ENCODE measurements around the gene MAD1L1. TPM values are rescaled to one million over a fixed set of nuclear protein-coding genes. Genes with fewer than 3 reads are reported as not detected.

MAD1L1 gene
- total RNA-seq, 1 experiment from 2014 or later: 63.0 TPM

DNA sequence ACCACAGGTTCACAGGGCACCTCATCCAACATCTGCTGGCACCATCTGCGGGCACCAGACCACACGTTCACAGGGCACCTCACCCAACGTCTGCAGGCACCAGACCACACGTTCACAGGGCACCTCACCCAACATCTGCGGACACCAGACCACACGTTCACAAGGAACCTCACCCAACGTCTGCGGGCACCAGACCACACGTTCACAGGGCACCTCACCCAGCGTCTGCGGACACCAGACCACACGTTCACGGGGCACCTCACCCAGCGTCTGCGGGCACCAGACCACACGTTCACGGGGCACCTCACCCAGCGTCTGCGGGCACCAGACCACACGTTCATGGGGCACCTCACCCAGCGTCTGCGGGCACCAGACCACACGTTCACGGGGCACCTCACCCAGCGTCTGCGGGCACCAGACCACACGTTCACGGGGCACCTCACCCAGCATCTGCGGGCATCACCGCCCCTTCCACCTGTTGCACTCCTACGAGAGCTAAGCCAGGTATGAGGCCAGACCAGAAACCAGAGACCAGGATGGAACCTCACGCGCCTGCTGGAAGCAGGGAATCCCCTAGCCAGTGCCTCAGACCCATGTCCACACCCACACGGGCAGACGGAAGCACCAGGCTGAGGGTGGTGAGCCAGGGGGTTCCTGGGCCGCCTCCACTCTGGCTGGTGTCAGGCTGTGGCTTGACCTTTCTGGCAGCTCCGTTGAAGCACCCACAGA lies 182.8 kb downstream of the MAD1L1 start:
- H3K4me3 ChIP-seq (ENCODE audit: insufficient read depth, low read depth, low read length): no peak overlapping the region
- DNase-seq: no peak
- no peaks in the 10 kb centered on the region for H3K27me3 ChIP-seq (ENCODE audit: control insufficient read depth, insufficient read depth, low read length)
- no peaks in the 10 kb centered on the region; the same call in 1 of the 2 replicates for H3K36me3 ChIP-seq (replicated peaks; ENCODE audit: control insufficient read depth, insufficient read depth, low read length)

DNA sequence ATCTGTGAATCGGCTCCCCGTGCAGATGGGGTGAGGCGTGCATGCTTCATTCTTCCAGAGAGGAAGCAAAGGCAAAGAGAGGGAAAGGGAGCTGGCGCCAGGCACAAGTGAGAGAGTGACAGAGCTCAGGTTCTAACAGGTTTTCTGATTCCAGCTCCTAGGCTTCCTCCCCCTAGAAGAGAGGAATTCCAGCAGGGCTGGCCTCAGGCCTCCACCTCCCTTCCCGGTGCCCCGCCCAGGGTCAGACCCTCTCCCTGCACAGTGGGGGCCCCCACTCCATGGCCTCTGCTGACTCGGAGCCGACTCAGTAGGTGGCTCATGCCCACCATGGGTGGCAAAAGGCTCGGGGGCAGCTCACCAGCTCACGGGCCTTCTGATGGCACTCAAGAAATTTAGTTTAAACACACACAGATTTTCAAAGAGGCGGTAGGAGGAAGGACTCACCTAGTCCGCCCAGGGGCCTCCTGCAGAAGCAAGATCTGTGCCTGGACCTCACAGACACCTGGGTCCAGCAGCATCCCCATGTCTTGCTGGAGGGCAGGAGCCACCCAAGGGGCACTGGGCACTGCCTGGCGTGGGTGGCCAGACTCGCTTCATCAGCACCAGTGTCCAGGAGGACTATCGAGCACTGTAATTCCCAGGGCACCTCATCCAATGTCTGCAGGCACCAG lies 183.5 kb downstream of the MAD1L1 start:
- DNase-seq: no peak
- Histone ChIP-seq H3K27me3 (ENCODE audit: control insufficient read depth, insufficient read depth, low read length) (no peaks in the 10 kb centered on the region), H3K36me3 (replicated peaks; ENCODE audit: control insufficient read depth, insufficient read depth, low read length) (no peaks in the 10 kb centered on the region; the same call in 1 of the 2 replicates), H3K4me3 (ENCODE audit: insufficient read depth, low read depth, low read length) (no peak overlapping the region)

DNA sequence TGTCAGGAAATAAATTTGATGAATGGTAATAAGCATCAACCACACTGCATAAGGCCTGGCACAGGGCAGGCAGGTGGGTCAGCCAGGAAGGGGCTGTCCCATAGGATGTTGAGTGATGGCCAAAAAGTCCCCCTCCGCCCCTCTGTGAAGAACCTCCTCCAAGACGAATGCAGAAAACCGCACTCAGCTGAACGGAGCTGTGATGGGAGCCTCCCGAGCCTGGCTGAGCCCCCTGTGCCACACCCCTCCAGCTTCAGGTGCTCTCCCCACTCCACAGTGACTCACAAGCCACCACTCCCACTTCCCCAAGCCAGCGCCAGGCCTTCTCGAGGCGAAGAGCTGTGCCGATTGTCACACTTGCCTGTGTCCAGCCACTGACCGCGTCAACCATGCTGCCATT lies 184.2 kb downstream of the MAD1L1 start:
- no peak overlapping the region for H3K4me3 ChIP-seq (ENCODE audit: insufficient read depth, low read depth, low read length)
- no peak for DNase-seq
- no peaks in the 10 kb centered on the region for H3K27me3 ChIP-seq (ENCODE audit: control insufficient read depth, insufficient read depth, low read length)
- H3K36me3 ChIP-seq (replicated peaks; ENCODE audit: control insufficient read depth, insufficient read depth, low read length): no peaks in the 10 kb centered on the region; the same call in 1 of the 2 replicates

DNA sequence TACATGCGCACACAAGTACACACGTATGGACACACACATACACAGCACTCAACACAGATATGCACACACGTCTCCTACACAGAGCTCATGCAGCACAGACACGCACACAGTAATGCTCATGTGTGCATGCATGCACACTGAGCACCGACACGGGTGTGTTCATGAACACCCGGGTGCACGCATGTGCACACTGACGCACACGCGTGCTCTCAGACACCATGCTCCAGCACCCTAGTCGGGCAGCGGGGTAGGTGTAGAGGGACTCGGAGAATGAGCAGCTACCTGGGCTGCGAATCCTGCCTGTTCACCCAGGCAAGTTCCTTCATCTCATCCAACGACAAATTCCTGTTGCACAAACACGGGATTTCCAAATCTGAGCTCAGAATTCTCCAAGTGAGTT lies 184.7 kb downstream of the MAD1L1 start:
- Histone ChIP-seq H3K36me3 (replicated peaks; ENCODE audit: control insufficient read depth, insufficient read depth, low read length) (no peaks in the 10 kb centered on the region; the same call in 1 of the 2 replicates), H3K27me3 (ENCODE audit: control insufficient read depth, insufficient read depth, low read length) (no peaks in the 10 kb centered on the region), H3K4me3 (ENCODE audit: insufficient read depth, low read depth, low read length) (no peak overlapping the region)
- no peak for DNase-seq

DNA sequence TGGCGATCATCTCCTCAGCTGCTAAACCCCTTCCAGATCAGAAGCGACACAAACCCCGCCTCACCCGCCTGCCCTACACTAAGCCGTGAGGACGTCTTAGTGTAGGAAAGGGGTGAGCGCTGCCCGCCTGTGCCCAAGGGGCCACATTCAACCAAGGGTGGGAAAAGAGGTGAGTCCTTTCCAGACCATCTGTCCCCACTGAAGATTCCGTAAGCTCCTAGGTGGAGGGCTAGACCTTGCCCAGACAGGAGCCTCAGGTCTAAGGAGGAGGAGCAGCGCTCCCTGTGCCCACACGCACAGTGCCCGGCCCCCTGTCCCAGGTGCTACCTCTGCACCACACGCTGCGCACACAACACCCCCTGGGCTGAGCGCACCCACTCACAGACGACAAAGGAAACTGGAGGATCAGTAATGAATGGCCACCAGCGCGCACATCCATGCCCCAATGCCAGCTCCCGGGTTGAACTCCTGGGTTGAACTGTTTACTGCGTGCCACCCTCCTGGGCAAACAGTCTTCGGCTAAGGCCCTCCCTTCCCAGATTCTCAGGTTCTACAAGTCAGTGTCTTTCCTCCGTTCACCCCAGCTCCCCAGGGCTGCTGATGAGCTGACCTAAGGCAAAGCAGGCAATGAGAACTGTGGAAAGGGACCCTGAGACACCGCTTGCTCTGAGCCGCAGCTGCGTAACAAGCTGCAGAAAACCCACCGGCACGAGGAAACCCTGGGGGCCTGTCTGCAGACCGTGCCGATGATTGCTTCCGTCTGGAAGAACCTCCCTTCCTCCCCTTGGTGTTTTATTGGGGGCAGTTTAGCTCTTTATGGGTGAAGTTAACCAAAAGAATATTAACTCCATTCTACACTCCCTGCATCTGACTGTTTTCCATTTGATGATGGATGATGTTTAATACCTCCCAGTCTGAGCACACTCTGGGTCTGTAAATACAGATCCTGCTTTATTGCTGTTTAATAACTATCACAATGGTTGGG lies 185.9 kb downstream of the MAD1L1 start:
- Histone ChIP-seq H3K27me3 (ENCODE audit: control insufficient read depth, insufficient read depth, low read length) (no peaks in the 10 kb centered on the region), H3K36me3 (replicated peaks; ENCODE audit: control insufficient read depth, insufficient read depth, low read length) (no peaks in the 10 kb centered on the region; the same call in 1 of the 2 replicates), H3K4me3 (ENCODE audit: insufficient read depth, low read depth, low read length) (no peak overlapping the region)
- DNase-seq: no peak

DNA sequence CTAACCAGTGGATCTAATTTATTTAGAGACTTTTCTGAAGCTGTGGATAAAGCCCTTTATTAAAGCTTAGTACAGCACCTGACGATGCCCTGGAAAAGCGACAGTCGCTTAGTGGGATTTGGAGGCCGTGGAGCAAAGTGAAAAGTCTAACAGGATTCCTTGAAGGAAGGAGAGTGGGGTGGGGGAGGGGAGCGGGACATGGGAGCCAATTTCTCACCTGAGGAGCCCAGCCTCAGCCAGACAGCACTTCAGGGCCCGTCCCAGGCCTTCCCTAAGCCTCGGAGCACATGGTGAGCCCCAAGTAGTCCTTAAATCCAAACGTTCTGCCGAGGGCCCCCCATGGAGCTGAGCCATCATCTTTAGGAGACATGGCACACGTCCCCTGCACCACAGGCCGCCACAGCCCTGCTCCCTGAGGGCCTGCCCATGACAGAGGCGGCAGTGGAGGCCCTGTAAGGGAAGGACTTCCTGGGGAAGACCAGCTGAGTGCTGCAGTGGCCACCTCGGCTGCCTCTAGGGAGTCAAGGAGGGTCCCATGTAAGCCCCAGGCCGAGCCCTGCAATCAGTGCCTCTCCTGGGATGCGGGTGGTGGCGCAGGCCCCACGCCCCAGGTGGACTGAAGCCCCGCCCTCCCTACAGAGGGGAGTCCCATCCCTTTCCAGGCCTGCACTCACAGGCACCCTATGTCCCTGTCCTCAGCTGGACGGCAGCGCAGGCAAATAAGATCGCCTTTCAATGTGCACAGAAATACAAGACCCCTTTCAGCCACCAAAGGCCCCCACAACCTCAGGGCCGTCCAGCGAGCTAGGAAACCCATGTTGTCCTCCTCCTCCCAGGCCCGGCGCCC lies 187.0 kb downstream of the MAD1L1 start:
- no peaks in the 10 kb centered on the region; the same call in 1 of the 2 replicates for H3K36me3 ChIP-seq (replicated peaks; ENCODE audit: control insufficient read depth, insufficient read depth, low read length)
- no peak overlapping the region for H3K4me3 ChIP-seq (ENCODE audit: insufficient read depth, low read depth, low read length)
- no peak for DNase-seq
- no peaks in the 10 kb centered on the region for H3K27me3 ChIP-seq (ENCODE audit: control insufficient read depth, insufficient read depth, low read length)

DNA sequence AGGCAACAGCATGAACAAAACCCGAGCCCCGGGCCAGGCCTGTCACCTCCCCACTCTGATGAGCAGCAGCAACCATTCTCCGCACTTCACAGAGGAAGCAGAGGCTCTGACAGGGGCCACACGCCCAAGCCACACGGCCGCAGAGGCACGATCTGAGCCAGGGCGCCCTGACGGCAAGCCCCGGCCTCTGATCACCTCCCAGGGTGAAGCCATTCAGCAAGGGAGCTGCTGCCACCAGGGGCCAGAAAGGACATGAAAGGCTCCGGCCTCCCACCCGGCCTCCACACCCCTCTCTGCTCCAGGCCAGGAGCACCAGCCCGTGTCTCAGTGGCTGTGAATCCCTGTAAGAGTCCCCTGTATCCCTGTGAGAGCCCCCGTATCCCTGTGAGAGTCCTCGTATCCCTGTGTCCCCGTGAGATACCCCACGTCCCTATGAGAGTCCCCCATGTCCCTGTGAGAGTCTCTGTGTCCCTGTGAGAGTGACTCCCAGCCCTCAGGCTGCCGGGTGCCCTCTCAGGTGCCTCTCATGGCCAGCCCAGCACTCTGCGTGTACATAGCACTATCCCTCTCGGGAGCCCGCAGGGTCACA lies 187.8 kb downstream of the MAD1L1 start:
- Histone ChIP-seq H3K4me3 (ENCODE audit: insufficient read depth, low read depth, low read length) (no peak overlapping the region), H3K36me3 (replicated peaks; ENCODE audit: control insufficient read depth, insufficient read depth, low read length) (no peaks in the 10 kb centered on the region; the same call in 1 of the 2 replicates), H3K27me3 (ENCODE audit: control insufficient read depth, insufficient read depth, low read length) (no peaks in the 10 kb centered on the region)
- no peak for DNase-seq

DNA sequence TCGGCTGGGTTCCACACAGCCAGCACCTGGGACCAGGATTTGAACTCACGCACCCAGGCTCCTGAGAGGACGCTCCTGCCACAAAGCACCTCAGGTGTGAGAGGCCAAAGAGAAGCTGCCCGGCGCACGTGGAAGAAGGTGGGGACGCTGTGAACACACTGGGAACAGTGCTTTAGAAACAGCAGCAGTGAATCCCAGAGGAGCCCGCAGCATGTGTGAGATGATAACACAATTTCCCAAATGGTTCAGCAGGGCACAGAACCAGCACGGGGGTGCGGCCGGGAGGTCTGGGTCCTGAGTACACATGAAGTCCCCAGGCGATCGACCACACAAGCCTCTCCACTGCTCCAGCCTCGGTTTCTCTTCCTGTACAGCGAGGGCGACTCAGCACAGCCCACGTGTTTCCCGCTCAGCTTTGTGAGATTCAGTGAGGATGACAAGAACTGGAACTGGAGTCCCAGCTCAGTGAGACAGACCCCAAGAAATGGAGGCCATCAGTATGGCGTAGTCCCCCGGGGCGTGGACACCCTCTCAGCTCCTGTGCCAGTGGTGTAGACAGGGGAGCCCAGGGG lies 188.3 kb downstream of the MAD1L1 start:
- no peaks in the 10 kb centered on the region; the same call in 1 of the 2 replicates for H3K36me3 ChIP-seq (replicated peaks; ENCODE audit: control insufficient read depth, insufficient read depth, low read length)
- no peaks in the 10 kb centered on the region for H3K27me3 ChIP-seq (ENCODE audit: control insufficient read depth, insufficient read depth, low read length)
- no peak overlapping the region for H3K4me3 ChIP-seq (ENCODE audit: insufficient read depth, low read depth, low read length)
- no peak for DNase-seq

DNA sequence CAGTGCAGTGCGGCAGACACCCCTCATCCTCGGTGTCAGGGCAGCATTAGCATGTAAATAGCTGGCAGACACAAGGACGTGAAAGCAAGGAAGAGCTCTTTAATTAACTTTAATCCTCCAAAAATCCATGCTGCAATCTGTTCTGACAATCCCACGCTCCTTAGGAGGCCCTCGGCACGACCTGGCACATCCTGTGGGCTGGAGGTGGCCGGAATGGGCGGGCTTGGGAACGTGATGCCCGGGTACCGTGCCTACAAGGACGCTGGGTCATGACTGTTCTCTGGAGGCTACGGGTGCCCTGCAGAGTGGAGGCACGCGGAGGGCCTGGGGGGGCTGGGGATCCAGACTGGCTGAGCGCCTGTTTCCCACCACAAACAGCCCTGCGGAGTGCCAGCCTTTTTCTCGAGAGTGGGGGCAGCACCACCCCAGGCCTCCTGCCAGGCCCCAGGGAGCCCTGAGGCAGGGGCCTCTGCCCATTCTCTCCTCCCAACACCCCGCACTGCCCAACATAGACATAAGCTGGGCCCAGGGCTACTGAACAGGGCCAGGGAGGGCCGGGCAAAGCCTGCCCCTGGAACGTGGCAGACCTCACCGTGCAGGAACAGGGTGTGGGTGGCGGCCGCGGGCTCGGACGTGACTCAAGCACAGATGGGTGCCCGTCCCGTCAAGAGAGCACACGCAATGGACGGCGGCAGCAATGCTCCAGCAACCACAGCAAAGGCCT lies 189.3 kb downstream of the MAD1L1 start:
- no peak for DNase-seq
- H3K27me3 ChIP-seq (ENCODE audit: control insufficient read depth, insufficient read depth, low read length): no peaks in the 10 kb centered on the region
- H3K36me3 ChIP-seq (replicated peaks; ENCODE audit: control insufficient read depth, insufficient read depth, low read length): no peaks in the 10 kb centered on the region; the same call in 1 of the 2 replicates
- no peak overlapping the region for H3K4me3 ChIP-seq (ENCODE audit: insufficient read depth, low read depth, low read length)

DNA sequence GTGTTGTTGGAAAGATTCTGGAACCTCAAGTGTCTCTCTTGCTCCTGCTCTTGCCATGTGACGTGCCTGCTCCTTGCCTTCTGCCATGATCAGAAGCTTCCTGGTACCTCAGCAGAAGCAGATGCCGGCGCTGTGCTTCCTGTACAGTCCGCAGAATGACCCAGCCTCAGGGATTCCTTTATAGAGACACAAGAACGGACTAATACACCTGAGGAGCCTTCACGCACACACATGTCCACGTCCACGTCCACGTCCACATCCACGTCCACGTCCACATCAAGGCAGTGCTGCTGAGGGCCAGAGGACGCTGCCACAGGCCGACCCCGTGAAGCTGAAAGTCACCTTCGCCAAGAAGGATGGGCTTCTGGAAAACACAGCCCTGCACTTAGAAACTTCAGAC lies 190.1 kb downstream of the MAD1L1 start:
- Histone ChIP-seq H3K27me3 (ENCODE audit: control insufficient read depth, insufficient read depth, low read length) (no peaks in the 10 kb centered on the region), H3K4me3 (ENCODE audit: insufficient read depth, low read depth, low read length) (no peak overlapping the region), H3K36me3 (replicated peaks; ENCODE audit: control insufficient read depth, insufficient read depth, low read length) (no peaks in the 10 kb centered on the region)
- DNase-seq: no peak

DNA sequence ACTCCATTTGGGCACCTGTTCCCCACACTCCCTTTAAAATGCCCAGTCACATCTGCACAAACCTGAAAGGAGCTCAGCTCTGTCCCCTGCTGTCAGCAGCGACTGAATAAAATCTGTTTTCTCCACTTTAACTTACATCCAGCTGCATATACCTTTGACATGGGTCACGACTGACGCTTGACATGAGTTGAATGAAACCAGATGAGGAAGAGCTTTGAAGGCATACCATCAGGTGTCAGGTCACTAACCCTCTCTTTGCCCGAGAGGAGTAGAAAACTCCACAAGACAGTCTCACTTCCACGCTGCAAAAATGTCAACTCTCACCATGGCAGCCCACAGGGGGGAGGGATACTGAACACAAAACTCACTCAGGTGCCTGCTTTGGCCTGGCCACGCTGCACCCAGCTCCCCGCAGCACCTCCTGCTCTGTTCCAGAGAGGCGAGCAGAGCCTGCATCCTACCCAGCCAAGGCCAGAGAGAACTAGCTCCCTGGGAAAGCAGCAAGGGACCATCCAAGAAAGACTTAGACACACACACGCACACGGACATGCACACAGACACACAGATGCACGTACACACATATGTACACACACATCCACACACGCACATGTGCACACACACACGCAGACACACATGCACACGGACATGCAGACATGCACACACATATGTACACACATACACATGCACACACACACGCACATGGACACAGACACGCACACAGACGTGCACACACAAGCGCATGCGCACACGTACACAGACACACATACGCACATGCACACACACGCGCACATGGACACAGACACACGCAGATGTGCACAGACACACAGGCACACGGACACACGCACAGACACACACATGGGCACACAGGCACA lies 191.0 kb downstream of the MAD1L1 start:
- DNase-seq: no peak
- Histone ChIP-seq H3K4me3 (ENCODE audit: insufficient read depth, low read depth, low read length) (no peak overlapping the region), H3K27me3 (ENCODE audit: control insufficient read depth, insufficient read depth, low read length) (no peaks in the 10 kb centered on the region), H3K36me3 (replicated peaks; ENCODE audit: control insufficient read depth, insufficient read depth, low read length) (no peaks in the 10 kb centered on the region)

DNA sequence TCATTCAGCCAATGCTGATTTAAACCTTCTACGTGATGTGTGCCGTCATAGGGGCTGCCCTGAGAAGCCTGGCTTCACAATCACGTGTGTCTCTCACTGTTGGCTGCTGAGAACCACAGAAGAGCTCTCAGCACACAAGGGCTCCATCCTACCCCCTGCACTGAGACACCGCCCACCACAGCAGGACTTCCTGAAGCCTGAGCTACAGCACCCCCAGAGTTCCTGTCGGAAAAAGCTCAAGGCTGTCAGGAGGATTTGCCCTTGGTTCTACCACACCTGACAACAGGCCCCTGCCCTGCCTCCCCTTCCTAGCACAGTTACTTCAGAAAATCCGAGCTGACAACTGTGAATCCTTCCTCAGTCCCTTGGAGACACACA lies 191.9 kb downstream of the MAD1L1 start:
- H3K36me3 ChIP-seq (replicated peaks; ENCODE audit: control insufficient read depth, insufficient read depth, low read length): no peaks in the 10 kb centered on the region
- H3K4me3 ChIP-seq (ENCODE audit: insufficient read depth, low read depth, low read length): no peak overlapping the region
- no peak for DNase-seq
- no peaks in the 10 kb centered on the region for H3K27me3 ChIP-seq (ENCODE audit: control insufficient read depth, insufficient read depth, low read length)

All from H7 (cell line).